Adrenal gland (tissue), 5 donors: ENCODE data around the gene VAMP5.

Experiments
- CTCF ChIP-seq, 6 experiments: fragments of 450-650 bp in 4 of 6; fragments of 200-600 bp in 2 of 6; sonication (generic) in 1 of 6; IDR thresholded peaks; 1 replicate in 5 of 6; 2 replicates in 1 of 6; pipeline versions ENCODE4 v1.5.1 to v1.8.0; 2016 to 2021; ENCODE audit warnings: antibody characterized with exemption in 6 of 6, mild to moderate bottlenecking in 2 of 6, moderate library complexity in 1 of 6
- POLR2A ChIP-seq, 2 donors: fragments of 450-650 bp; IDR thresholded peaks; one replicate each; pipeline ENCODE4 v1.6.1; 2017; ENCODE audit warnings: antibody characterized with exemption in 2 of 2, mild to moderate bottlenecking in 2 of 2, moderate library complexity in 1 of 2
- donor health status: DM: no; HTN: no; CAD: no.

DNA sequence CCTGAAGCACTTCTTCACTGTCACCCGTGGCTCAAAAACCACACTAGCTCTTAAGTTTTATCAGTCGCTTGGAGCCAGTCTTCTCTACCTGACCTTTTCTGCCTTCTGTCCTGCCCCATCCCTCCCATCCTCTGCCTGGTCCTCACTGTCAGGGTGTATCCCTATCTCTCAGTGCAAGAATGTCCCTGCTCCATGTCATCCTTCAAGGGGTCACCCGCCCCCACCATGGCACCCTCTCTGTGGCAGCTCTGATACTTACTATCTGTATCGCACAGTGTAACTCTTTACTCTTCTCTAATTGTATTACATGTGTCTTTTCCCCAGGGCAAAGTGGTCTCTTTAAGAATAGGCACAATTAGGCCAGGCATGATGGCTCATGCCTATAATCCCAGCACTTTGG lies 4.4 kb downstream of the VAMP5 start:
- TF ChIP-seq POLR2A (IDR thresholded peaks at IDR 0.05) (no peak), CTCF (IDR thresholded peaks at IDR 0.05) (no peak)
